ENCODE data around the gene CDK5RAP3.
A peak's percentile ranks its signal among the peaks of the same experiment; 100 is the strongest.
"Not testable (repeated sequence)": the region's sequence is repeated elsewhere in the genome, so short reads cannot be mapped to it uniquely, and the experiment has no call there.

CDK5RAP3 gene

DNA sequence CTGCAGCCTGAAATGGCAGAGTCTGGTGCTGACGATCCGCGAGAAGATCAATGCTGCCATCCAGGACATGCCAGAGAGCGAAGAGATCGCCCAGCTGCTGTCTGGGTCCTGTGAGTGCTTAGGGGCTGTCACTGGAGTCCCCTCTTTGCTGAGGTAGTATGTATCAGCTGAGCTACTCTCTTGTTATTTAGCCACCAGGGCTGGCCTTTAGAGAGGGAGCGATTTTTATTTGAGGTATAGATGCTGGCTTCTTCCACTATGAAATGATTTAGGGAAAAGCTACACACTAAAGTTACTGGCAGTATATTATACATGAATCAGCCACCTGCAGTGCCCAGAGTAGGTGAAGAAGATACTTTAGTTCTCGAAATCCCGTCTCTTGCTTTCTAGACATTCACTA lies 2.6 kb downstream of the CDK5RAP3 start:
- no peak for DNase-seq

DNA sequence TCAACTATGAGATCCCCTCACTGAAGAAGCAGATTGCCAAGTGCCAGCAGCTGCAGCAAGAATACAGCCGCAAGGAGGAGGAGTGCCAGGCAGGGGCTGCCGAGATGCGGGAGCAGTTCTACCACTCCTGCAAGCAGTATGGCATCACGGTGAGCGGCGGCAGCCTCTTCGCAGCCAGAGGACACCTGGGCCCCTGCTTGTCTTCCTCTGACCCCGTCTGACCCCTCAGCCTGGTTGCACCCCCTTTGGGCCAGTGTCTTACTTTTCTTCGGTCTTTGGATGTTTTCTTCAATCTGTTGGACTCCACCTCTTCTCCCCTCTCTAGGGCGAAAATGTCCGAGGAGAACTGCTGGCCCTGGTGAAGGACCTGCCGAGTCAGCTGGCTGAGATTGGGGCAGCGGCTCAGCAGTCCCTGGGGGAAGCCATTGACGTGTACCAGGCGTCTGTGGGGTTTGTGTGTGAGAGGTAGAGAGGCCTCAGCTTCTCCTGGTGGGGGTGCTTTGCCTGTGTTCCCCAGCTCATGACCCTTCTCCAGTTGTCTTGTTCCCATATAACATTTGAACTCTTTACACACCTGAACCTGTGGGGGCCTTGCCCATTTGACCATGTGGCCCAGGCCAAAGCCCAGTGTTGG lies 4.4 kb downstream of the CDK5RAP3 start:
- no peak for DNase-seq

DNA sequence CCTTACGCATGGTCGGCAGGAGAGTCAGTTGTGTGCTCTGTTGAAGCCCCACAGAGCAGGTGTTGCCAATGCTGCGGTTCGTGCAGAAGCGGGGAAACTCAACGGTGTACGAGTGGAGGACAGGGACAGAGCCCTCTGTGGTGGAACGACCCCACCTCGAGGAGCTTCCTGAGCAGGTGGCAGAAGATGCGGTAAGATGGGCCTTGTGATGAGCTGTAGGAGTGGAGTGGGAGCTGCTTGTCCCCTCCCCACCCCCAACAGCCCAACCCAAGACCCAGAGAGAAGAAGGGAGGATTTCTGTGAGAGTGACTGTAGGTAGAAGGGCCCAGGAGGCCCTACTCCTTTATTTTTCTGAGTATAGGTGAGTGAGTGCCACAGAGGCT lies 4.9 kb downstream of the CDK5RAP3 start:
- no peak for DNase-seq

DNA sequence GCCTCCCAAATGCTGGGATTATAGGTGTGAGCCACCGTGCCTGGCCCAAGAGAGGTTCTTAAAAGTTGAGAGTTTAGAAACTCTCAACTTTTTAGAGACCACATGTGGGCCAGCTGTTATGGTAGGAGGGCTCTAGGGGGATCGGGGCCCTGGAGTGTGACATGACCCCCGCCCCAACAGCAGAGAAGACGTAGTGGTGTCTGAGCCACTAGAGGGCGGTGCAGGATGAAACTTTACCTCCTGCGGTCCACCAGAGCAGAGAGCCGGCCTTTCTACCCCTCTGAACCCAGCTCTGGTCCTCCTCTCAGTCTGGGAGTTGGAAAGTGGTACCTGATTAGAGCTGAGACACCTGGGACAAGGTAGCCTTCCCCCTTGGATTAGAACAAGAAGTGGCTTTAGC lies 7.4 kb downstream of the CDK5RAP3 start:
- DNase-seq: peak in 29 of 56 donors; percentile 6 to 65 (median 28)

DNA sequence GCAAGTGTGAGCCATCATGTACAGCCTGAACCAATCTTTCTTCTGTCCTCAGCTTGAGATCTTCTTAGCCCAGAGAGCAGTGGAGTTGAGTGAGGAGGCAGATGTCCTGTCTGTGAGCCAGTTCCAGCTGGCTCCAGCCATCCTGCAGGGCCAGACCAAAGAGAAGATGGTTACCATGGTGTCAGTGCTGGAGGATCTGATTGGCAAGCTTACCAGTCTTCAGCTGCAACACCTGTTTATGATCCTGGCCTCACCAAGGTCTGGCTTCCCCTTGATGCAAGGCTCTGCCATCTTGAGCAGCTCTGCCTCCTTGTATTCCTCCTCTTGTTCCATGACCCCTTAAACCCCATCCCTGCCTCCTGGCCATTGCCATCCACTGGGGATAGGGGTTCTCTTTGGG lies 9.6 kb downstream of the CDK5RAP3 start:
- DNase-seq: no peak

DNA sequence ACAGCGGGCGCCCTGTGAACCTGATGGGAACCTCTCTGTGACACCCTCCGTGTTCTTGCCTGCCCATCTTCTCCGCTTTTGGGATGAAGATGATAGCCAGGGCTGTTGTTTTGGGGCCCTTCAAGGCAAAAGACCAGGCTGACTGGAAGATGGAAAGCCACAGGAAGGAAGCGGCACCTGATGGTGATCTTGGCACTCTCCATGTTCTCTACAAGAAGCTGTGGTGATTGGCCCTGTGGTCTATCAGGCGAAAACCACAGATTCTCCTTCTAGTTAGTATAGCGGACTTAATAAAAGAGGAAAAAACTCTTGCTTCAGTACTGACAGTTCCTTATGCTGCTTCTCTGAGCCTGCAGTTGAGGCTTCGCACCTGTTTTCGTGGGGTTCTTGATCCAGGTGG lies 10.5 kb downstream of the CDK5RAP3 start:
- DNase-seq: peak in 1 of 56 donors; percentile 20

DNA sequence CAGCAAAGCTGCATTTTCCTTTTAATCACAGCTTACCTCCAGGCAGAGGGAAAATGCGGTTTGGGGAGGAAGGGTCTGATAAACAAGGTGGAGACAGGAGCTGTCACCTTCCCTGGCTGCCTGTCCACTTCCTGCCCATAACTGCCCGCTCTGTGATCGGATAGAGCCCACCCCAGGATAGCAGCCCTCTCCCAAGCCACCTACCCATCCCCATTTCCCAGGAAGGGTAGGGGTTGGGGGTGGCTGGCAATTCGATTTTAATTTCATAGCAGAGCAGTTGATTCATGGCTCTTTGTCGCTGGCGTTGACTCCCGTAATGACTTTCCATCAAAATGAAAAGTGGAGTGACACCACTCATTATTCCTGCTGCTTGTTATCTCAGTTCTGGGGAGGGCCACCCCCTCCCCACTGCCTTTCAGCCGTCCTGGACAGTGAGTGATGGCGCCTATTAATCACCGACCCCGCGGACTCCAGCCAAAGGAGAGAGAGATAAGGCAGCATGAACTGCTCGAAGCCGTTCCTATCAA lies 11.2 kb downstream of the CDK5RAP3 start:
- no peak for DNase-seq

DNA sequence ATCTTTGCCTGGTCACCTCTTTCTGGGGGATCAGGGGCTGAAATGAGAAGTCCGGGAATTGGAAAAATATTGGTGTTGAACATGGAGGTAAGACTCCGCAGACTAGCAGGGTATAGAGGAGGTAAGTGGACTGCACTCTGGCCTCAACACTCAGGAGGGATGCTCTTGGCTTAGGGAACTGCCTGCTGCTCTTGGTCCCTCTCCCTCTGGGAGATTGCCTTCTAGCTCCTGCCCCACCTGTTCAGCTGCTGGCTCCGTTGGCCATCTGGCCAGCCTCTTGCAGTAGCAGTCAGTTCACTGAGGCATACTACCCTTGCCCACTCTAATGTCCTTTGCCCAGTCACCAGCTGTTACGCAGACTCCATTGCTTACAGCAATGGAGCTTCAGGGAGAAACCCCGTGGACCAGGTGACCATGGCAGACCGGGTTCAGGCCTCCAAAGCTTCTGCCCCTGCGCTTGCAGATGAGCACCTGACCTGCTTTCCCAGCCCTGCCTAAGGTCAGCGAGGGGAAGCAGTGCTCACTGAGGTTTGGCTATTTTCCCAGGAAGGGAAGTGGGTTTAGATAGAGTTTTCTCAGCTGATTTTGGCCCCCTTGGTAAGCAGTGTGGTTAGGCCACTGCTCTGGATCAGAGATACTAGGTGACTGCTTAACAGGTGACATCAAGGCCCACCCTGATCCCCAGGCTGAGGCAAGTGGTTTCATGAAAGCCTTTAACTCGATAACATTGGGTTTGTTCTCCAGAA lies 11.9 kb downstream of the CDK5RAP3 start:
- no peak for DNase-seq

DNA sequence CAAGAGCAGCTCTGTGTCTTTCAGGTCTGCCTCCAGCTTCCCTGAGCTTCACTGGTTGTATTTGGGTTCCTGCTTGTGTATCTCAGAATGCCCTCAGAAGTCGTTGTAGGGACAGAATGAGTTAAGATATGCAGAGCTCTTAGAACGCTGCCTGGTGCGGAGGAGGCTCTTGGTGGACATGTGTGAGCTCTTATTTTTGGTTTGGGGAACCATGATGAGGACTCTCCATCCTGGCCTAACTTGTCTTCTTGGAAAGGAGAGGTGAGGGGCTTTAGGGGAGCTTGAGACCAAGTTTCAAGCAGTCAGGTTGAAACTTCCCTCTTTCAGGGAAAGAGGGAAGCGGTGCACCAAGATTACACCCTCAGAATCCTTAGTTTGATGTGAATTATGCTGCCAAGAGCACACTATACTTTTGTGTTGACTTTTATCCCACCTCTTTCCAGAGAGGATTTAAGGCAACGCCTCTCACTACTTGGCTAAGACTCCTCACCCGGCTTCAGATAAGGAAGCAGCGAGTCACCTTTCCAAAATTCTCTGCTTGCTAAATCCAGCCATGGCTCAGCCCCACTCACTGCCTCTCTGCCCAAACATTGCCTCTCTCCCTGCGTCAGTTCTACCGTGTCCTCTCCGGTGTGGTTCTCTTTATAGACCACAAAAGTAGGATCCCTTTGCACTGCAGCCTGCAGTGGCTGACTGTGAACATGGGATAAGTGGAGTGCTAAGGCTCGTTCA lies 12.7 kb downstream of the CDK5RAP3 start:
- no peak for DNase-seq

DNA sequence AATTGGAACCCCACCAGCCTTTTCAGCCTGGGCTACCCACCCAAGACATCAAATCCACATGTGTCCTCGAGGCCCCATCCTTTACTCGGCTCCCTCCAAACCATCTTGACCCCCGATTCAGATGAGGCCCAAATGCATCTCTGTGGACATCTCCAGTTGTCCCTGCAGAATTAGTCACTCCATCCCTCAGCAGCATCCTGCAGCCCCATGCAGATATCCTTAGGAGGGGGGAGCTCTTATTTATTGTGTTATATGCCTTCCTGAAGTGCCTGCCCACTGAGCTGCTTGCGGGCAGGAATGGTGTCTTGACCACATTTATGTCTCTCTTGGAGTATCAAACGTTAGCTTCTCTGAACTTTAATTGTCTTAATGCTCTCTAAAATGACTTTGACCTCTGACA lies 15.6 kb downstream of the CDK5RAP3 start:
- DNase-seq: no peak

DNA sequence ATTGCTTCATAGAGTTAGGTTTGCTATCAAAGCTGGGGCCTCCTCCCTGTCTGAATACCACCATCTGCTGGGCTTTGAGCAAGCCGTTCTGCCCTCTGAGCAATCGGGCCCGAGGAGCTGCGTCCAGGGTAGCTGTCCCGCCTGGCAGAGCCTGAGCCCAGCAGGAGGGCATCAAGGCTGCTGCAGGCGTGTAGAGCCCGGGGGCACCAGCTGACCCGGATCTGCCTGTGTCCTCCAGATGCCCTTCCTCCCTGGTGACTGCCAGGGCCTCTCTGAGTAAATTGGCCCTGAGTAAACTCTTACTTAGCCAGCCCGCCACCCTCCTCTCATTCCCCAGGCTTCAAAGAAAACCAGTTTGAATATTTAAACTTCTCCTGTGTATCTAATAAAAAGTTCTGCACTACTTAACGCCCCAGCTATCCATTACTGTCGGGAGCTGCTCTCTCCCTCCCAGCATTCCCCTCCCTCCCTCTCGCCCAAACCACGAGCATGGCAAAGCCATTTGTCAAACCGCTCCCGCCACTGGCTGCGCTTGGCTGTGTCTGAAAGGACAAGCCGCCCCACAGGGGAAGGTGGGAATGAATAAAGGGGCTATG lies 16.4 kb downstream of the CDK5RAP3 start:
- DNase-seq: peak in 8 of 56 donors; percentile 7 to 44 (median 28)

DNA sequence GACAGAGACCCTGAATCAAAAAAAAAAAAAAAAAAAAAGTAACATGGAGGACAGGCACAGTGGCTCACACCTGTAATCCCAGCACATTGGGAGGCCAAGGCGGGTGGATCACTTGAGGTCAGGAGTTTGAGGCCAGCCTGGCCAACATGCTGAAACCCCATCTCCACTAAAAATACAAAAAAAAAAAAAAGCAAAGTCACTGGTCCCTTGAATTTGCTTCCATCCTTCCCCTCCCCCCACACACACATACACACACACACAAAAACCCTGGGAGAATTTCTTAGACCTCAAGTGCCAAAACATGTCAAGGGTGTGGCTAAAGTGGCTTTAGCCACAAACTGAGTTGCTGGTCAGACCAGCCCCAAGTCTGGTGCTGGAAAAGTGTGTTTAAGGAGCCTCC lies 17.5 kb downstream of the CDK5RAP3 start:
- DNase-seq: not testable (repeated sequence)

DNA sequence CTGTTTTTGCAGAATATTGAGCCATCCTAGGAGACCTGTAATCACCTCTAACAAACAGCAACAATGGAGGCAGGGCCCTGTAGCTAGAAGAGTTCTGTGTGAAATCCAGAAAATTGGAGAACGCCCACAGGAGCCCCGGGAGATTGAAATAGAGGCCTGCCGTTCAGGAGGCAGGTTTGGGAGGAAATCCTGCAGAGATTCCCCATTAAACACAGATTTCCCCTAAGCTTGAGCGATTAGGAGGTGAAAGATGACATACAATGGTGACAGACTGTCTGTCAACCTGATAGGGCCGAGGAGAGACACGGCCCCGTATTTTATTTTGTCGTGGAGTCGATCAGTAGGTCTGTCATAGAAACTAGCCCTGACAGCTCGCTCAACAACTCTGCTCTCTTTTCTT lies 18.2 kb downstream of the CDK5RAP3 start:
- no peak for DNase-seq

DNA sequence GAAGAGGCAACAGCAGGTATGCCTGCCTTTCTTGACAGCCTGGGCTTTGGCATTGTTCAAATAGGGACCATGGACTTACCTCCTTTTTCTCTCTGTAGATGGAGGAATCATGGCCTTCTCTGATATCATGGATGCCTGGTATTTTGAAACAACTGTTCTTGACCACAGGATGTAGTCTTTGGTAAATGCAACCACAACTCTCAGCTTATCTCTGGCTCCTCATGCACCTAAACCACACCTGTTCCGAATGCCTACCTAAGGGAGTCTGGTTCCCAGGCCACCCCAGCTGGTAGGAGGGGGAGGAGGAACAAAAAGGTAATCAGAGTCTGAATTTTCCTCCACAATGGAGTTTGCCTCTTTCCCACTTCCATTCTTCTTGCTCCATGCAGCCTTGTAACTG lies 18.8 kb downstream of the CDK5RAP3 start:
- DNase-seq: no peak

DNA sequence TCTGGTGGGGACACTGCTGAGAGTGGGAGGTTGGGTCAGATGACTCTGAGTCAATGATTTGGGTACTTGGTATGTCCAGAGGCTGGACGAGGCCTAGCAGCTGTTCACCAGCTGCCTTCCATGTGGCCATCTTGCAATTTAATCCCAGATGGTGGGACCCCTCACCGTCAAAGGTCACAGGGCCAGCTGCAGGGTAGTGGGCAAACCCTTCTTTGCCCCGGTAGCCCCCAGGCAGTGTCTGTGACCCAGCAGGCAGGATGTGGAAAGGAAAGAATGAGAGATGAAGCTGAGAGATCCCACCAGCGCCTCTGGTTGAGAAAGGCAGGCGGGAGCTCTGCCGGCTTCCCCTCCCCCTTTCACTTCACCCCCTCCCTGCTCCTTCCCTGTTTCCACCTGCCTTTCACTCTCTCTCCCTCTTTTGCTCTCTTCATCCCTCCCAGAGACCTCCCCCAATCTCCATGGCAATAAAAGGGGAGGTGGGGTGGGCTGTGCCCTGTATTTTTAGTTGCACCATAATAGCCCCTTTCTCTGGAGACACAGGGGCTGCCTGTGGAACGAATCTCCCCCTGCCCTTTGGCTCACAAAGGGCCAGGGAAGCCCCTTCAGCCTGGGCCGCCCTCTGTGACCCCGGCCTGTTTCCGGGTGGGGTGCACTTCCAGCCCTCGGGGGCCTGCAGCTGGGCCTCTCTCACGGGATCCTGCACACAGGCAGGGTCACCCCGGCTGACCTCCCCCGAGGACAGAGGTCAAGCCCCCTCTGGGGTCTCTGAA lies 20.2 kb downstream of the CDK5RAP3 start:
- no peak for DNase-seq

DNA sequence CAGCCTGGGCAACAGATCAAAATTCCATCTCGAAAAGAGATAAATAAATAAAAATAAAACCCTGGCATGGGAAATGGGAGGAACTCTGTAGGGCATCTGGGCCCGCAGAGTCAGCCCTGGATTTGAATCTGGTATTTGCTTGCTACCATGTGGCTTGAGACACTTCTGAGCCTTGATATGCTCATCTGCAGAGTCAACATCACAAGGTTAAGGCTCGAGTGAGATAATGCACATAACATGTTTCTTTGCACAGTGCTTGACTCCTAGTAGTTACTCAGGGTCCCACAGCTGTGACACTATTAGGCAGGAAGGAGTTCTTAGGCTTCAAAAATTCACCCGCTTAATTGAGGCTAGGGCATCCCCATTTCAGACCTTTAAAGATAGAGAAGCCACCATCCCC lies 21.3 kb downstream of the CDK5RAP3 start:
- no peak for DNase-seq

DNA sequence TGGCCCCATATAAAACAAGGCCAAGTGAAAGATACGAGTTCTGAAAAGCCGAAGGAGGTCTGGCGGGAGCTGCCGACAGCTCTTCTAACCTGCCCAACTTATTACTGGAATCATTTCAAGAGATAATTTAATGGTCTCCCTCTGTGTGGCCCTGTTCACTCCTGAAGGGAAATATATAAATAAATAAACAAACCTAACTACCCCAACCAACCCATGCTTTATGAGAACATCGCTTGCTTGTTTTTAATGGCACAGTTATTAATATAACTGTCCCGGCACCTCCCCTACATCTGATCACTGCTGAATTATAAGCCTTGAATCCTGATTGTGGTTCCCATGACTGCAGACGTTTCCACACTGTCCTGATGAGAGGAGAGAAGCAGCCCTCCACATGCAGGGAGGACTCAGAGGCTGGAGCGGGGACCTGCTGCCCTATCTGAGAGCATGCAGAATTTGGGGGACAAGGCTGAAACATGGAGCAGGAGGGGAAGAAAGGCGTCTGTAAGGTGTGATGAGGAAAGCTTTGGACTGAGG lies 22.2 kb downstream of the CDK5RAP3 start:
- peak in 1 of 56 donors; percentile 13 for DNase-seq

DNA sequence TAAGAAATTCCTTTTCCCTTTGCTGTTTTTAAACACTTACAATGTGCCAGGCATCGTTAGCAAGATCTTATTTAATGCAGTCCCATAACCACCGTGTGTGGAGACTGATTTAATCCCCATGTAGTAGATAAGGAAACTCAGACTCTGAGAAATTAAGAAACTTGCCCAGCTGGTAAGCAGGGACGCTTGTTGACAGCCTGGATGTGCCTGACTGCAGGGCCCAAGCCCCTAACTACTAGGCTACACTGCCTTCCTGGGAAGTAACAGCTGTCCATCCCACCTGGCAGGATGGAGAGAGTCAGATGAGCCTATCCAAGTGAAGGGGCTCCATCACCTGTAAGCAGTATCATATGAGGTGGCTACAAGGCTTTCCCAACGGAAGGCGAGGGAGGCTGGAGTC lies 23.1 kb downstream of the CDK5RAP3 start:
- no peak for DNase-seq

DNA sequence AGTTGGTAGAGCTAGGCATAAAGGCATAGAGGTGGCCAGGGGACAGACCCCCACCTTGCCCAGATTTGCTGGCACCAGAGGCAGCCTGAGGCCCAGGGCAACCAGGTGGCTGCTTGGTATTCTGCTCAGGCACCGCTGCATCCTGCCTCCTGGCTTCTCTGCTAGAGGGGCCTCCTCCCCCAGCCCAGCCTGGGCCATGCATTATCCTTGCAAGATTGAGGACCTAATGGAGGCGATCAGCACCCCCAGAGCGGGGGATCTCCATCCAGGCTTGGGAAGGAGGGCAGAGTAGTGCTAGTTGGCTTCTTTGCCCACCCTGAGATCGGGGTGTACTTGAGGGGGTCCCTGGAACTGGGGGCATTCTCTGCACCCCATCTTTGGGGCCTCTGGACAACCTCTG lies 23.8 kb downstream of the CDK5RAP3 start:
- DNase-seq: no peak

DNA sequence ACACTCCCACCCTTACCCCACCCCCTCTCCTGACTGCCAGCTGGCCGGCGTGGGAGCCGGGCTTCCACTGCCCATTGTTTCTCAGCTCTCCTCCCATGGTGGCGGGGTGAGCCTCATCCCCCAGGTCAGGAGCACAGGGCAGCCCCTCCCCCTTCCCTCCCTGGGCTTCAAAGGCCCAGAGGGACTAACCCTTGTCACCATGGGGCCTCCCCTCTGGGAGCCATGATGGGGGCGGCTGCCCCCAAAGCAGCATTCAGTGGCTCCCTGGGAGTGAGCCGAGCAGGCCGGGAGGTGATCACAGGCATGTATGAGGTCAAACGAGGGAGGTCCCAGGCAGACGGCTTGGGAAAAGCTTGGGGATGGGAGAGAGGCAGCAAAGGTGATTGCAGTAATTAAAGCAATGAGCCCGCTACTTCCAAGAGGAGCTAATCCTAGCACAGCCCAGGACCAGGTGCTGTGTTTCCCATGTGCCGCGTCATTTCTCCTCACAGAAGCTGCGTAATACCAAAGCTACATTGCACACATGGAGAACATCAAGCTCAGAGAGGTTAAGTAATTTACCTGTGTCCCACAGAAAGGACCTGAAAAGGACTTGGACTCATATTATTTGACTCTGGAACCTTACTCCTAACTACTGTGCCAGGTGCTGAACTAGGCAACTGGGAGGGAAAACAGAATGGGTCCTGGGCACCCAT lies 24.5 kb downstream of the CDK5RAP3 start:
- DNase-seq: no peak

All from amygdala (tissue), 56 donors.